ENCODE measurements around the gene RBM15B. TPM values are rescaled to one million over a fixed set of nuclear protein-coding genes. Genes with fewer than 3 reads are reported as not detected.

Gene RBM15B
- total RNA-seq, 2 experiments from 2014 or later = 29.1 to 29.2 TPM

GRCh38 chr3:51390246-51391074 lies 625 bp upstream of the RBM15B start:
- ATAC-seq (ENCODE audit: poor library complexity) (no peak), DNase-seq (peak in 1 of 14 experiments; percentile 35)
- H3K4me1 ChIP-seq (ENCODE audit: insufficient read depth, low read length) = peaks cover 90% of the 10 kb centered on the region
- peaks cover 73% of the 10 kb centered on the region for H3K4me1 Mint-ChIP-seq (ENCODE audit: low read depth)
- POLR2A ChIA-PET = interaction anchor here (0.7 to 2.1 kb wide), 7 partner anchors 45 to 1063 kb away, joined by 3 to 10 read pairs (median 5); partner anchors contain the start of genes CISH, DCAF1, HEMK1 and MAPKAPK3
- H3K4me3 ChIP-seq (ENCODE audit: low read length) = peak overlapping the region; percentile 40
- CTCF ChIA-PET = interaction anchor here (0.7 to 2.4 kb wide), 5 partner anchors 12 to 292 kb away, joined by 3 to 17 read pairs (median 6); partner anchors contain the start of gene DCAF1
- H3K9me3 Mint-ChIP-seq = no peaks in the 10 kb centered on the region
- H3K36me3 Mint-ChIP-seq (ENCODE audit: low read depth) = peaks cover 71% of the 10 kb centered on the region
- H3K27me3 ChIP-seq (ENCODE audit: control insufficient read depth in 1 of 2, insufficient read depth in 2 of 2, low read length in 2 of 2) = no peaks in the 10 kb centered on the region
- intact Hi-C loops (cut with DNase I, micrococcal nuclease) = loop anchor here (1.0 to 10.0 kb wide), 7 partner anchors 44 to 1038 kb away; partner anchors contain the start of genes CYB561D2 (in 1 of the 2), NPRL2 (in 1 of the 2), POC1A (in 1 of the 2) and RAD54L2 (in 1 of the 2)
- peak overlapping the region; percentile 85 for H3K4me3 Mint-ChIP-seq
- peak; percentile 86 for TF ChIP-seq CTCF (IDR thresholded peaks at IDR 0.05)
- H3K36me3 ChIP-seq (ENCODE audit: insufficient read depth, low read length) = peaks cover 59% of the 10 kb centered on the region
- H3K27me3 Mint-ChIP-seq = no peaks in the 10 kb centered on the region
- peak overlapping the region; percentile 44 to 65 for H3K27ac ChIP-seq (ENCODE audit: low read depth in 1 of 2, low read length in 2 of 2)
- peak overlapping the region; percentile 91 for H3K27ac Mint-ChIP-seq
- peaks cover 0 to 8% of the 10 kb centered on the region in 2 experiments for H3K9me3 ChIP-seq (ENCODE audit: control insufficient read depth in 1 of 2, insufficient read depth in 1 of 2, low read length in 2 of 2)

GRCh38 chr3:51391566-51392354 lies 675 bp downstream of the RBM15B start:
- Histone ChIP-seq H3K27me3 (ENCODE audit: control insufficient read depth in 1 of 2, insufficient read depth in 2 of 2, low read length in 2 of 2) (no peaks in the 10 kb centered on the region), H3K27ac (ENCODE audit: low read depth in 1 of 2, low read length in 2 of 2) (peak overlapping the region; percentile 70 to 88), H3K36me3 (ENCODE audit: insufficient read depth, low read length) (peaks cover 70% of the 10 kb centered on the region), H3K9me3 (ENCODE audit: control insufficient read depth in 1 of 2, insufficient read depth in 1 of 2, low read length in 2 of 2) (peaks cover 0 to 8% of the 10 kb centered on the region in 2 experiments), H3K4me1 (ENCODE audit: insufficient read depth, low read length) (peaks cover 90% of the 10 kb centered on the region), H3K4me3 (ENCODE audit: low read length) (peak overlapping the region; percentile 63)
- ChIA-PET CTCF (interaction anchor here (0.5 kb wide), 1 partner anchor 1039 kb away, joined by 3 read pairs; no protein-coding TSS in a partner anchor), POLR2A (interaction anchor here (0.9 to 3.3 kb wide), 3 partner anchors 108 to 823 kb away, joined by 4 to 17 read pairs (median 7); partner anchors contain the start of genes DCAF1, HEMK1 and MAPKAPK3)
- H3K4me3 Mint-ChIP-seq = peak overlapping the region; percentile 86
- ATAC-seq (ENCODE audit: poor library complexity) = peak; percentile 43
- H3K4me1 Mint-ChIP-seq (ENCODE audit: low read depth) = peaks cover 69% of the 10 kb centered on the region
- DNase-seq = peak; percentile 33 to 87 (median 50)
- TF ChIP-seq CTCF (IDR thresholded peaks at IDR 0.05) = no peak
- no peaks in the 10 kb centered on the region for H3K27me3 Mint-ChIP-seq
- H3K27ac Mint-ChIP-seq = peak overlapping the region; percentile 85
- intact Hi-C loops (cut with DNase I, micrococcal nuclease) = loop anchor here (1.0 to 10.0 kb wide), 7 partner anchors 43 to 1039 kb away; partner anchors contain the start of genes CYB561D2 (in 1 of the 2), NPRL2 (in 1 of the 2), POC1A (in 1 of the 2) and RAD54L2 (in 1 of the 2)
- H3K9me3 Mint-ChIP-seq = no peaks in the 10 kb centered on the region
- H3K36me3 Mint-ChIP-seq (ENCODE audit: low read depth) = peaks cover 68% of the 10 kb centered on the region

Measured in CD4-positive, alpha-beta T cell (primary cell).